ENCODE measurements around the gene CEP112.

GRCh38 chr17:65763786-65764185 lies 428.1 kb downstream of the CEP112 start:
- TF ChIP-seq GATA3 (IDR thresholded peaks at IDR 0.05; ENCODE audit: low read depth, low read length) (no peak), GATA2 (IDR thresholded peaks at IDR 0.05; ENCODE audit: low read depth, low read length) (no peak)
